ENCODE measurements around the gene SLC1A2.

The SLC1A2 gene

GRCh38 chr11:35348898-35349687 lies 70.3 kb downstream of the SLC1A2 start:
- no peak for DNase-seq (ENCODE audit: low spot score)

- no peak for DNase-seq (ENCODE audit: low spot score)
Measured at GRCh38 chr11:35347921-35348331, 71.4 kb downstream of the SLC1A2 start.

GRCh38 chr11:35347173-35347878 lies 72.0 kb downstream of the SLC1A2 start:
- DNase-seq (ENCODE audit: low spot score), result no peak

- DNase-seq (ENCODE audit: low spot score), result no peak
Measured at GRCh38 chr11:35346472-35347156, 72.7 kb downstream of the SLC1A2 start.

GRCh38 chr11:35344681-35345574 lies 74.4 kb downstream of the SLC1A2 start:
- no peak for DNase-seq (ENCODE audit: low spot score)

- no peak for DNase-seq (ENCODE audit: low spot score)
Measured at GRCh38 chr11:35343033-35343598, 76.2 kb downstream of the SLC1A2 start.

DNA sequence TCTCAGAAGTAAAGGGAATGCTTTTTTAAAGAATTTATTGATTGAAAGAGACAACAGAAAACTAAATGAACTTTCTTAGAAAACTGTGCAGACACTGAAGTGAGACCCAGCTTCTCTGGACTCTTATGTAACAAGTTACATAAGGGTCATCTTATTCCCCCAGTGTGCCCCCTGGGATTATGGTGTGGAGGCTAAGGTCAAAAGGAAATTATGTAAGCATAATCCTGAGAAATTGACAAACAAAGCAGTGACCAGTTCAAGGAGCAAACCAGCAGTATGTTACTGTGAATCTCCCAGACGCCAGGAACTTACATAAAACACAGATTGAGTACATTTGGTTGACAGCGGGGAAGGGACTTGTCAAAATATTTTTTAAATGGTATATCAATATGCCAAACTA lies 78.6 kb downstream of the SLC1A2 start:
- no peak for DNase-seq (ENCODE audit: low spot score)

DNA sequence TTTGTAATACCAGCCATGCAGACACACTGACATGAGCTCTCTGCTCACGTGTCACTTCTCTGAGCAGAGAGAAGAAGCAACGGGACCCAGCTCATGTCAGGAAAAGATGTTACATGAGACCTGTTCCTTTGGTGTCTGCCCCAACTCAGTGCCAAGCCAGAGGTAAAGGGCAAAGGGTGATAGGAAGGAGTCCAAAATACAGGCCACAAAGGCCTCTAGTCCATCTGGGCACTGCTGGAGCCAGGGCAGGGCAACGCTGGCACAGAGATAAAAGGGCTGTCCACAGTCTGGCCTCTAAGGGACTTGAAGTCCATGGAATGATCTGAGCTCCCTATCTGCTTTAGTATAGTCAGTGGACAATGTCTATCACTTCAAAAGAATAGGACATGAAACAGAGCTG lies 79.3 kb downstream of the SLC1A2 start:
- no peak for DNase-seq (ENCODE audit: low spot score)

DNA sequence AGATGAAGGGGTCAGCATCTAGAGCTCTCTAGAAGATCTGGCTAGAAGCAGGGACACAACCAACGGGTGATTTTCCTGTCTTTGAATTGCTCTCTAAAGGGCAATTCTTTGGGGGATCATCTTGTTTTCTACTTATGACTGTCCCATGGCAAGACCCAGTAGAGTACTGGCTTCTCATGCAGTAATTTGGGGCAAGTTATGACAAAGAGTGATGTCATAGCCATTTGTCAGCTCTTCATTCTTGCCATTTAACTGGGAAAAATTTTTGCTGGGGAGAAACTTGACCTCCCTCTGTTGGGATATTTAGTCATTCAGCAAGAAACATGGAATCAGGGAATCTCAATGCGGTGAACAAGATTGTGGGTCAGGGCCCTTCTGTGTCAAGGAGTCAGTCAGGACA lies 80.4 kb downstream of the SLC1A2 start:
- DNase-seq (ENCODE audit: low spot score), result no peak

- no peak for DNase-seq (ENCODE audit: low spot score)
Measured at GRCh38 chr11:35337914-35338305, 81.4 kb downstream of the SLC1A2 start.

GRCh38 chr11:35337136-35337913 lies 82.0 kb downstream of the SLC1A2 start:
- no peak for DNase-seq (ENCODE audit: low spot score)

- DNase-seq (ENCODE audit: low spot score), result no peak
Measured at GRCh38 chr11:35336726-35337125, 82.6 kb downstream of the SLC1A2 start.

GRCh38 chr11:35335226-35335625 lies 84.1 kb downstream of the SLC1A2 start:
- no peak for DNase-seq (ENCODE audit: low spot score)

- DNase-seq (ENCODE audit: low spot score), result no peak
Measured at GRCh38 chr11:35334385-35335090, 84.8 kb downstream of the SLC1A2 start.

GRCh38 chr11:35332524-35332923 lies 86.8 kb downstream of the SLC1A2 start:
- DNase-seq (ENCODE audit: low spot score), result no peak

- DNase-seq (ENCODE audit: low spot score), result no peak
Measured at GRCh38 chr11:35330931-35331330, 88.4 kb downstream of the SLC1A2 start.

- no peak for DNase-seq (ENCODE audit: low spot score)
Measured at GRCh38 chr11:35330156-35330889, 89.0 kb downstream of the SLC1A2 start.

DNA sequence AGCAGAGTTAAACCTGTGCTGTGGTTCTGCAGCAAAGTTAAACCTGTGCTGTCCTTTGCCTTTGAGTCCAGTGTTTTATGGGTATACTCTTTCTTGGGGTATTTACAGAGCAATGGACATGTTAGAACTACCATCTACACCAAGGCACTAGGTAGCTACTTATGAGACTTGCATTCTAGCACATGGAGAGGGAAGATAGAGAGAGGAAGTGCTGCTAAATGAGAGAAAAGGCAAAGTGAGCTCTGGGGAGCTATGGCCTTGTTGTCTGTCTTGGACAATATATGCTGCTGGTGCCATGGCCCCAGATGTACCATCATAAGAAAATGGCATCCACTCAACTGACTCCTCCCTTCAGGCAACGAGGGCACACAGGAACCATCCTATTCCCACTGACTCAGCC lies 91.5 kb downstream of the SLC1A2 start:
- DNase-seq (ENCODE audit: low spot score), result no peak

DNA sequence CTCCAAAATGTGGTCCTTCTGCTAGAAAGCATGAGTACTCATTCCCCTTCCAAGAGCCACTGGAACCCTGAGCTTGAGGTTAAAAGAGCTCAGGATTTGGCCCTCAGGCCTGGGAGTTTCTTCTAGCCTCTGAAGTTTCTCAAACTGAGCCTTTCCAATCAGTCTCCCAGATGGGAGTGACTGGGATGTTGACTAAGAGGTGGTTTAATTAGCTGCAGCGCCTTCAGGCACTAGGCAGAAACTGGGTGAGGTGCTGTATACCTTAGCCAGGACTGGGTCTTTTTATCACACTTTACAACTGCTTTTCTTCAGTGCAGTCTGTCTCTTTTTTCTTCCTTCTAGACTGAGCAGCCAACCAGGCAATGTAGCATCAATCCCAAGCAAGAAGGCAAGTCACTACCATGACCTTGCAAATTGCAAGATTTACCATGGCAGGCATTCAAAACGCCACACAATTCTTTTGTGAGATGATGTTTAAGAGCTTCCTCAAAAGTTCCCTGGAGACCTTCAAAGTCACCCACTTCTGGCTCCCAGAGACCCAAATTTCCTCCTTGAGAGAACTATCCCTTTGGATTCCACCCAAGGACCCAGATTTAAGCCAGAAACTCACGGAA lies 93.0 kb downstream of the SLC1A2 start:
- no peak for DNase-seq (ENCODE audit: low spot score)
